GM12801 (cell line): Measurements from ENCODE around the gene GNAT1.

Source experiments
- TF ChIP-seq, protein P1 (sequence below): IDR thresholded peaks from one replicate; pipeline ENCODE4 v1.5.1; 2011; ENCODE audit warnings: control low read depth; ENCODE audit not compliant: insufficient read length; ENCODE audit errors: extremely low read depth

GNAT1 gene

DNA sequence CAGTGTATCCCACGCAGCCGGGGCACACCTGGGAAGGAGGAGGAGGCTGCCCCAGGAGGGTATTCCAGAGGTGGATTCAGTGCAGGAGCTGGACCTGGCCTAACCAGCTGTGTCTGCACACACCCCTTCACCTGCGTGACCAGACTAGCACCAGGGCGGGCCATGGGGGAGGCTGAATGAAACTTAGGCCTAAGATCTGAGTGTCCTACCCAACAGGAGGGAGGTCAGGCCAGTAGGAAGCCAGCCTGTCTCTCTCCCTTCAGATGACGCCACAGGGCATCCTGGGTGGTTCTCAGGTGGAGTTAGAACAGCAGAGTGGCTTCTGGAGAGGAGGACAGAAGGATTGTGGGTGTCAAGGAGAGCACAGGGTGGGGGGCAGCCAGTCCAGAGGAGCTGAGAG is 39.7 kb upstream of the GNAT1 start:
- TF ChIP-seq, protein P1, sequence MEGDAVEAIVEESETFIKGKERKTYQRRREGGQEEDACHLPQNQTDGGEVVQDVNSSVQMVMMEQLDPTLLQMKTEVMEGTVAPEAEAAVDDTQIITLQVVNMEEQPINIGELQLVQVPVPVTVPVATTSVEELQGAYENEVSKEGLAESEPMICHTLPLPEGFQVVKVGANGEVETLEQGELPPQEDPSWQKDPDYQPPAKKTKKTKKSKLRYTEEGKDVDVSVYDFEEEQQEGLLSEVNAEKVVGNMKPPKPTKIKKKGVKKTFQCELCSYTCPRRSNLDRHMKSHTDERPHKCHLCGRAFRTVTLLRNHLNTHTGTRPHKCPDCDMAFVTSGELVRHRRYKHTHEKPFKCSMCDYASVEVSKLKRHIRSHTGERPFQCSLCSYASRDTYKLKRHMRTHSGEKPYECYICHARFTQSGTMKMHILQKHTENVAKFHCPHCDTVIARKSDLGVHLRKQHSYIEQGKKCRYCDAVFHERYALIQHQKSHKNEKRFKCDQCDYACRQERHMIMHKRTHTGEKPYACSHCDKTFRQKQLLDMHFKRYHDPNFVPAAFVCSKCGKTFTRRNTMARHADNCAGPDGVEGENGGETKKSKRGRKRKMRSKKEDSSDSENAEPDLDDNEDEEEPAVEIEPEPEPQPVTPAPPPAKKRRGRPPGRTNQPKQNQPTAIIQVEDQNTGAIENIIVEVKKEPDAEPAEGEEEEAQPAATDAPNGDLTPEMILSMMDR: no peak

GRCh38 chr3:50153782-50154475 is 37.5 kb upstream of the GNAT1 start:
- TF ChIP-seq, protein P1: no peak

DNA sequence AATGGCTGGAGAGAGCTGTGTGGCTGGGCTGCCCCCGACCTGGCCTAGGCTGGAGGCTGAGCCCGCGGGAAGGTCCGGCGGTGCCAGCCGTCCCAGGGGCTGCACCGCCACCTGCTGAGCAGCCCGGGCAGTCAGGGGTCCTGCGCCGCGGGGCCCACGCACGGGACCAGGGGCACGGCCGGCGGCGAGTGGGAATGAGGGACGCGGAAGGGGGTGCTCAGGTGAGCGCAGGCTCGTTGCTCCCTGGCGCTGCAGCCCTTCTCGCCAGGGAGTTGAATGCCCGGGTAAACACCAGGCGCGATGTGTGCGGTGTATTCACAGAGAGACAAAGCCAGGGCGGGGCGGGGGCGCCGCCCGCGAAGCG is 37.0 kb upstream of the GNAT1 start:
- TF ChIP-seq, protein P1: no peak

GRCh38 chr3:50154840-50155490 is 36.4 kb upstream of the GNAT1 start, which contains the start of gene SEMA3F:
Gene SEMA3F, plus strand, starts transcription at chr3:50155324. Its CDS starts 4,299 bp downstream, at chr3:50159623.
- TF ChIP-seq, protein P1: no peak

- TF ChIP-seq, protein P1: no peak
Observed at GRCh38 chr3:50155491-50155878, 35.9 kb upstream of the GNAT1 start.

- TF ChIP-seq, protein P1: no peak
Observed at GRCh38 chr3:50155891-50156290, 35.5 kb upstream of the GNAT1 start.

DNA sequence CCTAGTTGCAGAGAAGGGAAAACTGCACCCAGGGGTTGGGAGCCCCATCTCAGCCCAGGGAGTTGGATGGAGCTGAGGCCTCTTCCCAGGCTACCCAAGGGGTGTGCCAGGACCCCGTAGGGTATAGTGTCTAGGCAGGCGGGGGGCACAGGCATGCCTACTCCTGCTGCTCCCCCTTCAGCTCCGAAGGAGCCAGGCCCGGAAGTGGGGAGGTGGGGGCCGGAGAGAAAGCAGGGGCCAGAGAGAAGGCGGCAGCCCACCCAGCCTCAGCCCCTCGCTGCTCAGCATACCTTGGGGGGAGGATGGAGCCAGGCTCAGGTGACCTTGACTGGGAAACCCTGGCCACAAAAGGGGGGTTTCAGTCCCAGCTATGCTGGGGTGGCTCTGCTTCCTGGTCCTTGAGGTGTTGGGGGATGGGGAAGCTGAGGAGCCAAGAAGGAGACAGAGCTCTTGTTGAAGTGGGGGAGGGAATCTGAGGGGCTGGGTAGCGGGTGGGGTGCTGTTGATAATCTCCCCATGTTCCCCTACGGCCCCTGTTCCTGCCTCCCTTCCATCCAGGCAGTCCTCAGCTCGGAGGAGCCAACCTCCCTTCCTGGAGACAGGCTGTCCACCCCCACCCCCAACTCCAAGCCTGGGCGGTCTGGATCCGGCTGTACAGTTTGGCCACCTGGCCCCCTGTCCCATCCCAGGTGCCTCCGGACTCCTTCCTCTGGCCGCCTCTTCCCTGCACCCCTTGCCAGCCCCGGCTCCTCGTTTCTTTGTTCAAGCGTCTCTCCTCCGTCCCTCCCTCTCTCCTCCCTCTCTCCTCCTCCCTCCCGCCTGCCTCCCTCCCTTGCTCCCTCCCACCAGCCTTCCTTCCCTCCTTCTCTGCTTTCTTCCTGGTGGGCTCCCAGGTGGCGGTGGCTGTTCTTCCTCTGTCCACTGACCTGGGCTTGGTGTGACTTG is 34.6 kb upstream of the GNAT1 start:
- TF ChIP-seq, protein P1: no peak
